Activated T-helper 2 cell treated with anti-CD3 and anti-CD28 coated beads, Interferon-gamma antibody, Interleukin-2, Interleukin-4, amounts not matched to agents 10 μg/mL and 5 μg/mL and 100 μg/mL, durations not matched to agents 14 hours and 24 hours and 36 hours (primary cell): Measurements from ENCODE around the gene TUBAL3. TPM values are rescaled to one million over a fixed set of nuclear protein-coding genes. Genes with fewer than 3 reads are reported as not detected.

Experiments
- DNase-seq: peaks from one replicate; pipeline ENCODE4 v3.0.0; 2021; ENCODE audit warnings: low spot score
- H3K27ac Mint-ChIP-seq: one replicate; pipeline ENCODE4 v1.8.0; 2021; ENCODE audit warnings: mixed read lengths
- H3K27me3 Mint-ChIP-seq: one replicate; pipeline ENCODE4 v1.8.0; 2021; ENCODE audit warnings: low read depth, mixed read lengths
- H3K36me3 Mint-ChIP-seq: one replicate; pipeline ENCODE4 v1.8.0; 2021; ENCODE audit warnings: low read depth, mixed read lengths
- H3K4me1 Mint-ChIP-seq: one replicate; pipeline ENCODE4 v1.8.0; 2021; ENCODE audit warnings: low read depth, mixed read lengths
- H3K4me3 Mint-ChIP-seq: one replicate; pipeline ENCODE4 v1.8.0; 2021; ENCODE audit warnings: low read depth, mild to moderate bottlenecking, moderate library complexity, mixed read lengths
- H3K9me3 Mint-ChIP-seq: one replicate; pipeline ENCODE4 v1.8.0; 2021; ENCODE audit warnings: mixed read lengths
- intact Hi-C: fragments of 100-400 bp; cut with micrococcal nuclease; formaldehyde crosslinking; loops from one replicate; pipeline ENCODE4 v1.15.1; 2023
- total RNA-seq: library from RNA; stranded (reverse); gene quantifications from 2 replicates; pipeline ENCODE4 v1.2.3, GENCODE V29; 2022

The TUBAL3 gene
- total RNA-seq, 1 donor from 2014 or later: not detected

GRCh38 chr10:5365928-5366327 lies 38.7 kb downstream of the TUBAL3 start:
- Mint-ChIP-seq H3K27me3 (peaks cover 13% of the 10 kb centered on the region), H3K27ac (no peak overlapping the region), H3K4me3 (no peak overlapping the region), H3K9me3 (peaks cover 15% of the 10 kb centered on the region), H3K36me3 (no peaks in the 10 kb centered on the region), H3K4me1 (no peaks in the 10 kb centered on the region)
- no peak for DNase-seq
- intact Hi-C loops: no loop called here

- intact Hi-C loops: no loop called here
- Mint-ChIP-seq H3K27me3 (peaks cover 15% of the 10 kb centered on the region), H3K4me1 (no peaks in the 10 kb centered on the region), H3K9me3 (peaks cover 5% of the 10 kb centered on the region), H3K27ac (no peak within 1 kb of the TSS), H3K36me3 (no peaks in the 10 kb centered on the region), H3K4me3 (no peak within 1 kb of the TSS)
- DNase-seq: no peak
Measured at GRCh38 chr10:5364890-5365338, 39.7 kb downstream of the TUBAL3 start, which contains the start of gene UCN3. Gene UCN3, plus strand, starts transcription at chr10:5364966. Its CDS starts 8,755 bp downstream, at chr10:5373721.

GRCh38 chr10:5364374-5364773 lies 40.3 kb downstream of the TUBAL3 start:
- intact Hi-C loops: no loop called here
- no peaks in the 10 kb centered on the region for H3K9me3 Mint-ChIP-seq
- no peaks in the 10 kb centered on the region for H3K4me1 Mint-ChIP-seq
- peaks cover 15% of the 10 kb centered on the region for H3K27me3 Mint-ChIP-seq
- no peak overlapping the region for H3K4me3 Mint-ChIP-seq
- no peaks in the 10 kb centered on the region for H3K36me3 Mint-ChIP-seq
- H3K27ac Mint-ChIP-seq: no peak overlapping the region
- DNase-seq: no peak

DNA sequence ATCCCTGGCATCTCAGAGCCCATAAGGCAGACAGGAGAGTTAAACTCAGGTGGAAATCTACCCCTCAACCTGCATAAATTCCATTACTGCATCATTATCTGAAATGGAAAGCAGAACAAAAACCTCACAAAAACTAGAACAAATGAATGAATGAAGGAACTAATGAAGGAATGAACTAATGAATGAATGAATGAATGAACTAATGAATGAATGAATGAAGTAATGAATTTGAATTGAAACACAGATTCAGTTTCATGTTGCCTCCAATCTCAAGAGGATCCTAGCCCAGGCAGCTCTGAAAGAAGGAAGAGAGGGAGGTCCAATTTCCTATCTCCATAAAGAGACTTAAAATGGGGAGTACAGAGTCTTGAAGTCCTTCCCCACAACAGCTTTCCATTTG lies 41.8 kb downstream of the TUBAL3 start:
- no peaks in the 10 kb centered on the region for H3K4me1 Mint-ChIP-seq
- H3K9me3 Mint-ChIP-seq: no peaks in the 10 kb centered on the region
- intact Hi-C loops: no loop called here
- H3K4me3 Mint-ChIP-seq: no peak overlapping the region
- no peak for DNase-seq
- no peaks in the 10 kb centered on the region for H3K36me3 Mint-ChIP-seq
- H3K27me3 Mint-ChIP-seq: peaks cover 15% of the 10 kb centered on the region
- no peak overlapping the region for H3K27ac Mint-ChIP-seq

DNA sequence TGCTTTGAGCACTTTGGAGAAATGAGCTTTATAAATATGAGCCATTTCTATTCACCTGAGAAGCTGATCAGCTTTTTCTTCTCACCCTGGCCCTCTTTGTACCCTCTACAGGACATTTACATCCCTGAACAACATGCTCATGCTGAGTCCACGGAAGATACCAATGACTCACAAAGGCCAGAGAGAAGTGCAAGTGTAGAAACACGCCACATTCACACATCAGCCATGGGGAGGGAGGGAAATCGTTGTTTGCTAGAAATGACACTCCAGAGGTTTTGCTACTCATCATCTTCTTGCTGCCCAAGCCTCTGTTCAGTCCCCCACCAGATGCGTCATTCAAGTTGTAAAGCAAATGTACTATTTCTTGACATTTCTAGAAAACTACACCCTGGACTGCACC lies 42.7 kb downstream of the TUBAL3 start:
- H3K4me3 Mint-ChIP-seq: no peak overlapping the region
- DNase-seq: no peak
- no peak overlapping the region for H3K27ac Mint-ChIP-seq
- H3K36me3 Mint-ChIP-seq: no peaks in the 10 kb centered on the region
- peaks cover 12% of the 10 kb centered on the region for H3K27me3 Mint-ChIP-seq
- H3K4me1 Mint-ChIP-seq: no peaks in the 10 kb centered on the region
- intact Hi-C loops: no loop called here
- no peaks in the 10 kb centered on the region for H3K9me3 Mint-ChIP-seq

DNA sequence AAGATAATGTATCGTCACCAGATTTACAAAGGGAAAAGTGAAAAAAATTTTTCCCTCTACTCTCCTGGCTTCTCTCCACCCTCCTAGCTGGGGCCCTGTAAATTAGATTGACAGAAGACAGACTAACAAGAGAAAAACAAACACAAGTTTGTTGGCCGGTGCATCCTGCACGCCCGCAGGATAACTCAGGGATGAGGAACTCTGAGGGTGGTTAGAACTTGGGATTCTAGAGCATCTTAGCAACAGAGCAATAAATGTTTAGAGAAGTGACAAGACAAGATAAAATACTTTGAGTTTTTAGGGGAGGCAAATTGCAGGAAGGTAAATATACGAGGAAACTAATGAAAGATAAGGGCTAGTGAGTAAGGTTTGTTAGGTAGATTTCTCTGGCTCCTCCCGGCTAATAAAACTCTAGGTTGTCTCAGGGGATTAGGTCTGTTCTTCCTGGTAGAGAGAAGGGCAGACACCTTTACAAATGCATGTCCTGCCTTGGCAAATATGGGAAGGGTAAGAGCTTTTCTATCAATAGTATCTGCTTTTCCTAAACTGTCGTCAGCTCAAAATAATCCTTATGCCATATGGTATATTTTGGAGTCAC lies 44.2 kb downstream of the TUBAL3 start:
- no peak overlapping the region for H3K4me3 Mint-ChIP-seq
- H3K27ac Mint-ChIP-seq: no peak overlapping the region
- DNase-seq: no peak
- H3K27me3 Mint-ChIP-seq: peaks cover 8% of the 10 kb centered on the region
- H3K4me1 Mint-ChIP-seq: peaks cover 9% of the 10 kb centered on the region
- H3K9me3 Mint-ChIP-seq: no peaks in the 10 kb centered on the region
- intact Hi-C loops: no loop called here
- H3K36me3 Mint-ChIP-seq: no peaks in the 10 kb centered on the region

DNA sequence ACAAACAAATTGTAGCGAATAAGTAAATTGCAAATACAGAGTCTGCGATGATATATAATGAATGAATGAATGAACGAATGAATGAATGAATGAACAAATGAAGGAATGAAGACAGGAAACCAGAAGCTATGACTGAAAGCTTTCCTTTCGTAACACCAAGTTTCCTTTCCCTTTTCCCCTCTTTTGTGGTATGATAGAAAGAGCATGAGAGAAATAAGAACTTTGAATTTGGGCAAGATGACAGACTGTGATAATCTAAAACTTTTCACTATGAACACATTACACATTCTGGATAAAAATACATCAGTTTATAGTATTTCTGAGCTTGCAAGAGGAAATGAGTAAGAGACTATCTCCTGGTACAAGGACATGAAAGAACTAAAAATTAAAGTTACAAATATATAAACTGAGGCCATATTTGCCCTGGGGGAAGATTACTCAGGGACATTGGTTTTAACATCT lies 48.3 kb downstream of the TUBAL3 start:
- Mint-ChIP-seq H3K27ac (no peak overlapping the region), H3K27me3 (peaks cover 4% of the 10 kb centered on the region), H3K36me3 (no peaks in the 10 kb centered on the region), H3K4me3 (no peak overlapping the region), H3K4me1 (peaks cover 9% of the 10 kb centered on the region), H3K9me3 (no peaks in the 10 kb centered on the region)
- intact Hi-C loops: no loop called here
- DNase-seq: no peak

DNA sequence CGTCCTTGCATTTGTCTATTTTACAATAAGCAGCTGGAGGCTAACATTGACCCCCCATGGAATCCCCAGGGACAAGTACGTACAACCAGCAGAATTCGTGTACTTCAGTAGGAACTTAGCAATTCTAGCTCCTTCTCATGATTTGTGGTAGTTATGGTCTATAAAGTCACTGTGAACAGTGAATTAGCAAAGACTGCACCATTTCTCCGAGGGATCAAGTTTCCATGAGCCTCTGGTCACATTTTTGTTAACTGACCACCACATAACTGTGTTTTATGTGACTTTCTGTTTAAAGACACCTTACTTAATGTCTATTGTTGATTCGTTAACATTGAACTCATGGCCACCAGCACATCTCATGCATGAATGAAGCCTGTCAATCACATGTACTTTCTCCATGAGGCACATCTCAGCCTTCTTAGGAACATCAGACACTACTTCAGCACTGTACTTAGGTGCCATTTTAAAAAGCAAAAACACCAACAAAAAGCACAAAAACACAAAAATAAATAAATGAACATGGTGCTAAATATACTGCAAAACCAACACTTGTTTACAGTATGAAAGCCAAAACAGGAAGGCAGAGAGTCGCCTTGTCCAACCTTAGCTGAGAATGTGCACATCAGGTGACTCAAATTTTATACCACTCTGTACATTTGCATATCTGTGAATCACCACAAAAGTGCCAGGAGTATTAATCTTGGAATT lies 48.9 kb downstream of the TUBAL3 start:
- DNase-seq: no peak
- H3K36me3 Mint-ChIP-seq: no peaks in the 10 kb centered on the region

DNA sequence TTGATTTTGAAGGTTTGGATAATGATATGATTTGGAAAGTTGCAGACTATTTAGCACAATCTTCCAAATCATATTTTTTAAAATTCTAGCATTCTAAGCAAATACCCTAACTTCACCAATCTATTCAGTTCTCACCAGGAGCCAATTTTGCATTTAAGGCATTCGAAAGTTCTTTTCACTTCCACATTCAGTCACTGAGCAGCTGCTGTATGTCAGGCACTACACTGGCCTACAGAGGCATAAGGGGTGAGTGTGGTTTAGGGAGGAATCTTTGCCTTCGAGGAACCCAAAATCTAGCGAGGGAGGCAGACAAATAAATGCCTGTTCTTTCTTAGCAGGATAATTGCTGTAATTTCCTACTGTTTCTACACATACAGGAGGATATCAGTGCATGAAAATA lies 50.6 kb downstream of the TUBAL3 start:
- Mint-ChIP-seq H3K36me3 (no peaks in the 10 kb centered on the region), H3K27me3 (no peaks in the 10 kb centered on the region), H3K4me3 (no peak overlapping the region), H3K9me3 (no peaks in the 10 kb centered on the region), H3K27ac (no peak overlapping the region), H3K4me1 (peaks cover 9% of the 10 kb centered on the region)
- intact Hi-C loops: no loop called here
- no peak for DNase-seq

More for the DNA sequence above, 48.9 kb downstream of the TUBAL3 start:
- H3K27me3 Mint-ChIP-seq: peaks cover 2% of the 10 kb centered on the region
- intact Hi-C loops: no loop called here
- no peak overlapping the region for H3K4me3 Mint-ChIP-seq
- H3K4me1 Mint-ChIP-seq: peaks cover 9% of the 10 kb centered on the region
- H3K9me3 Mint-ChIP-seq: no peaks in the 10 kb centered on the region
- no peak overlapping the region for H3K27ac Mint-ChIP-seq

GRCh38 chr10:5349362-5349761 lies 55.3 kb downstream of the TUBAL3 start:
- Mint-ChIP-seq H3K9me3 (no peaks in the 10 kb centered on the region), H3K27me3 (no peaks in the 10 kb centered on the region), H3K27ac (no peak overlapping the region), H3K4me3 (no peak overlapping the region), H3K36me3 (no peaks in the 10 kb centered on the region), H3K4me1 (no peaks in the 10 kb centered on the region)
- intact Hi-C loops: no loop called here
- no peak for DNase-seq

DNA sequence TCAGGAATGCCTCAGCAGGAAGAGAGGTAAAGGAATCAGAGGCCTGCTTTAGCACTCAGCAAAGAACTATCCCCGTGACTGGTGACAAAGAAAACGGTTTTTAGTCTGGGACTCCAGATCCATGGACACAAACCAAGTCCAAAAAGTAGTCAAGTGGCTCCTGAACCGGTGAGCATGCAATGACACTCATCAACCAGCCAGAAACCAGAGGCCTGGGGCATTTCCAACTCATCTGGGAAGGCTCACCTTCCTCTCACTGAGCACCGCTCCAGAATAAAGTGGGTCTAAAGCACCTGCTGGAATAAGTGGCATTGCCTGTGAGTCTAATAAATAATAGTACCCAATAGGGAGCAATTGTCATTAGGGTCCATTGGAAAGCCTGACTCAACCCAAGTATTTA lies 57.7 kb downstream of the TUBAL3 start:
- Mint-ChIP-seq H3K4me1 (no peaks in the 10 kb centered on the region), H3K9me3 (no peaks in the 10 kb centered on the region), H3K4me3 (no peak overlapping the region), H3K36me3 (no peaks in the 10 kb centered on the region), H3K27me3 (peaks cover 3% of the 10 kb centered on the region), H3K27ac (no peak overlapping the region)
- DNase-seq: no peak
- intact Hi-C loops: no loop called here

DNA sequence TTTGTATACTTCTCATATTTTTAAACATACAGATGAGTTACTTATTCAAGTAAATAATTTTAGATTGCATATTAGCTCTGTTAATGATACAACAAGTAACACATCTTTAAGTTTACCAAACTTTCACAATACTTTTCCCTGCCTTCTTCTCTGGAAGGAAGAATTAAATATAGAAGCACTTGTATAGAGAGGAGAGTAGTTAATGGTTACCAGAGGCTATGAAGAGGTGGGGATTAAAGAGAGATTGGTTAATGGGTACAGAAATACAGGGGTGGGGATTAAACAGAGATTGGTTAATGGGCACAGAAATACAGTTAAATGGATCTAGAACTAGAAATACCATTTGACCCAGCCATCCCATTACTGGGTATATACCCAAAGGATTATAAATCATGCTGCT lies 59.9 kb downstream of the TUBAL3 start:
- no peaks in the 10 kb centered on the region for H3K9me3 Mint-ChIP-seq
- peaks cover 3% of the 10 kb centered on the region for H3K27me3 Mint-ChIP-seq
- no peak overlapping the region for H3K4me3 Mint-ChIP-seq
- H3K4me1 Mint-ChIP-seq: no peaks in the 10 kb centered on the region
- DNase-seq: no peak
- intact Hi-C loops: no loop called here
- no peak overlapping the region for H3K27ac Mint-ChIP-seq
- H3K36me3 Mint-ChIP-seq: no peaks in the 10 kb centered on the region

DNA sequence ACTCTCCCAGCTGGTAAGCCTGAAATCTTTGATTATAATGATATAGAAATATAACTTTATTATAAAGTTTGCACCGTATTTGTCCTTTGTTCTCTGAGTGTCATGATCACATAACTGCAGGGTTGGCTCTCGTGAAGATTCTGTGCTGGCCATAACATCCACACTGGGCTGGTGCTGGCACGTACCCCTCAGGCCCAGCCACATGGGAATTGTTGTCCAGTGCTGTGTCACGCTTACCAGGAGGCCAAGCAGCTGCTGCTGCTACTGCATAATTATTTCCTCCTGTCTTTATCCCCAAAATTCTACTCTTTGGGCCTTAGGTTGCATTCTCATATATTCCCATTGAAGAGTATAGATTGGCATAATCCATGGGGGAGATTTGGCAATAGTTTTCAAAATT lies 60.6 kb downstream of the TUBAL3 start:
- Mint-ChIP-seq H3K27ac (no peak overlapping the region), H3K9me3 (no peaks in the 10 kb centered on the region), H3K4me1 (no peaks in the 10 kb centered on the region), H3K36me3 (no peaks in the 10 kb centered on the region), H3K27me3 (peaks cover 3% of the 10 kb centered on the region), H3K4me3 (no peak overlapping the region)
- intact Hi-C loops: no loop called here
- DNase-seq: no peak
